Activated T-cell treated with anti-CD3 and anti-CD28 coated beads for 4 hours (primary cell): ENCODE data around the gene TRIM52.
"Not testable (repeated sequence)": the region's sequence is repeated elsewhere in the genome, so short reads cannot be mapped to it uniquely, and the experiment has no call there.

Experiments
- DNase-seq: peaks from one replicate; pipeline ENCODE4 v3.0.0-alpha.2; 2020

Gene TRIM52

DNA sequence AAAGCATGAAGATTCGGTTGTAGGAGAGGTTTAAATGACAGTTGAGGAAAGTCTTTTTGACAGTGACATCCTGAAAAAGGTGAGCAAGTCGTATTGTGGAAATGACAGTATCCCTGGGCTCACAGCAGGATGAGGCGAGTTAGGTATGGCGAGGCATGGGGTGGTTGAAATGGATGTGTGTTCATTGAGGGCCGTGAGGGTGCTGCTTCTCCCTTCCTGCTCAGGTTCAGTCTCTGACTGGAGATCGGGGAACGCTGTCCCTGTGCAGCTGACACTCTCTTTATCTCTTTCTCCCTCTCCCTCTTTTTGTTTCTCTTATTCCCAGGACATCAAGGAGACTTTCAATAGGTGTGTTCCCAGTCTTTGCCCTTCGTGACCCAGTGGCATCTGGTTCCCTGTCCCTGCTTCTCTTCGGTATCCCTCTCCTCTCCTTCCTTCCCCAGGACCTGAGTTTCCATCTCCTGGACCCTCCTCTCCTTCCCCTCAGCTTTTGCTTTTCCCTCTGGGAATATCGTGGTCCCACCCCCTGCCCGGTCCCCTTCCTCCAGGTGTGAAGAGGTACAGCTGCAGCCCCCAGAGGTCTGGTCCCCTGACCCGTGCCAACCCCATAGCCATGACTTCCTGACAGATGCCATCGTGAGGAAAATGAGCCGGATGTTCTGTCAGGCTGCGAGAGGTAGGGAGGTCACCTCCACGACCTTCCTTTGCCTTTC is 27.7 kb downstream of the TRIM52 start:
- DNase-seq, result no peak

DNA sequence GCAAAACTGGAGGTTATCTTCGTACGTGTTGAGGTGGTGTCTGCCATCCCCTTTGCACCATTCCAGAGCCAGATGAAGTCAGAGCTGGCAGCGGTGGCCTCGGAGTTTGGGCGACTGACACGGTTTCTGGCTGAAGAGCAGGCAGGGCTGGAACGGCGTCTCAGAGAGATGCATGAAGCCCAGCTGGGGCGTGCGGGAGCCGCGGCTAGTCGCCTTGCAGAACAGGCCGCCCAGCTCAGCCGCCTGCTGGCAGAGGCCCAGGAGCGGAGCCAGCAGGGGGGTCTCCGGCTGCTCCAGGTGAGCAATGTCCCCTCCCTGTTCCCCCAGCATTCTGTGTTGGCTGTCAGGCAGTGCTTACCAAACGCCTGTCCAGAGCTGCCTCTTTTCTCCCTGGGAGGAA is 28.4 kb downstream of the TRIM52 start:
- DNase-seq, result no peak

DNA sequence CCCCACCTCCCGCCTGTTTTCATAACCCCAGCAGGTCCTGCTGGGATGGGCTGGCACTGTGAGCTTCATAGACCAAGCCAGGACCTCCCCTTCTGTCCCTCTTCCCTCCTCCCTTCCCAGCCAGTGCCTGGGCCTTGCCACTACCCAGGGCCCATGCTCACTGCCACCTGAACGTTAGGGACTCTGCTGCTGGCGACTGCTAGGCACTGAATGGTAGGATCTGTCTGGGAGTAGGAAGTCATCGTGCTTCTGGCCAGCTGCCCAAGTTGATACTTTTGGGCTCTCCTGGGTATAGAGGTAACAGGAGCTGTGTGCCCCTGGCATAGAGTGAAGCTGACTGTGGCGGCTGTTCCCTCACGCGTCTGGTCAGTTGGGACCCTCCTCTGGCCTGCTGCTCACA is 29.5 kb downstream of the TRIM52 start:
- DNase-seq, result no peak

DNA sequence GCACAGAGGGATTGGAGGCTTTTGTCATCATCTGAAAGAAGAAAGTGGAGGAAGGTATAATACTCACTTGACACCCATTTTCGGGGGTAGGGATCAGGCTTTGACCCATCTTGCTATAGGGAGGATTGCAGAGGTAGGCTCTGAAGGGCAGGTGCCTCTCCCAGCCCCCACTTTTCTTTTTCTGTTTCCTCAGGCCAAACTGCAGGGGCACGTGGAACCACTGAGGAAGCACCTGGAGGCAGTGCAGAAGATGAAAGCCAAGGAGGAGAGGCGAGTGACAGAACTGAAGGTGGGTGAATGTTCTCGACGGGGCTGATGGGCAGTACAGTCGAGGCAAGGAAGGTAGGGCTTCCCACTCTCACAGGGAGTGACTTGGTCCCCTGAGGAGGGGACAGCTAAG is 30.4 kb downstream of the TRIM52 start:
- DNase-seq, result no peak

DNA sequence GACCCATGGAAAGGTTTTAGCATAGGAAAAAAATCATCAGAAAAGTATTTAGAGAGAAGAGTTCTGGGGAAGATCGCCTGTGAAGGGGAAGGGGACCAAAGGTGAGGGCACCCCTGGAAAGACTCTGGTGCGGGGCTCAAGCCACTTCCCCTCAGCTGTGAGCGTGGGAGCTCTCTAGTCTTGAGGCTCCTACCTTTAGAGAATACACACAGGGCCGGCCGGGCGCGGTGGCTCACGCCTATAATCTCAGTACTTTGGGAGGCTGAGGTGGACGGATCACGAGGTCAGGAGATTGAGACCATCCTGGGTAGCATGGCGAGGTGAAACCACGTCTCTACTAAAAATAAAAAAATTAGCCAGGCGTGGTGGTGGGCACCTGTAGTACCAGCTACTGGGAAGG is 30.9 kb downstream of the TRIM52 start:
- DNase-seq, result no peak

DNA sequence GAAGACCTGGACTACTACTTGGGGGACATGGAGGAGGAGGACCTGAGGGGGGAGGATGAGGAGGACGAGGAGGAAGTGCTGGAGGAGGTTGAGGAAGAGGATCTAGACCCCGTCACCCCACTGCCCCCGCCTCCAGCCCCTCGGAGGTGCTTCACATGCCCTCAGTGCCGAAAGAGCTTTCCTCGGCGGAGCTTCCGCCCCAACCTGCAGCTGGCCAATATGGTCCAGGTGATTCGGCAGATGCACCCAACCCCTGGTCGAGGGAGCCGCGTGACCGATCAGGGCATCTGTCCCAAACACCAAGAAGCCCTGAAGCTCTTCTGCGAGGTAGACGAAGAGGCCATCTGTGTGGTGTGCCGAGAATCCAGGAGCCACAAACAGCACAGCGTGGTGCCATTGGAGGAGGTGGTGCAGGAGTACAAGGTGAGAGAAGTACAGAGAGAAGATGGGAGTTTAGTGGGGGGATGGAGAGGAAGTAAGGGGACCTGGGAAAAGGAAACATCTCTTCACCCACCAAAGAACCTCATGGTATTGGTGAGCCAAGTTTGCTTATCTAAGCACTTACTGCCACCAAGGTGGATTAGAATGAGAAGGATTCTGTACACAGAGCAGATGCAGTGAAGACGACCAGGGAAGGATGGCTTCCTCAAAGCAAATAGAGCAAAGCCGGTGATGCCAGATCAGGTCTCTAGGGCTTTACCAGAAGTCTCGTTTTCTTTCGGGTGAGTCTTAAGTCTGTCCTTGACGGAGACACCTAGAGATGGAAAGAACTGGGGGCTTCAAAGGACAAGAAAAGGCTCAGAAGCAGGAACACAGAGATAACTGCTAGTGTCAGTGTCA is 36.3 kb downstream of the TRIM52 start:
- DNase-seq, result no peak

DNA sequence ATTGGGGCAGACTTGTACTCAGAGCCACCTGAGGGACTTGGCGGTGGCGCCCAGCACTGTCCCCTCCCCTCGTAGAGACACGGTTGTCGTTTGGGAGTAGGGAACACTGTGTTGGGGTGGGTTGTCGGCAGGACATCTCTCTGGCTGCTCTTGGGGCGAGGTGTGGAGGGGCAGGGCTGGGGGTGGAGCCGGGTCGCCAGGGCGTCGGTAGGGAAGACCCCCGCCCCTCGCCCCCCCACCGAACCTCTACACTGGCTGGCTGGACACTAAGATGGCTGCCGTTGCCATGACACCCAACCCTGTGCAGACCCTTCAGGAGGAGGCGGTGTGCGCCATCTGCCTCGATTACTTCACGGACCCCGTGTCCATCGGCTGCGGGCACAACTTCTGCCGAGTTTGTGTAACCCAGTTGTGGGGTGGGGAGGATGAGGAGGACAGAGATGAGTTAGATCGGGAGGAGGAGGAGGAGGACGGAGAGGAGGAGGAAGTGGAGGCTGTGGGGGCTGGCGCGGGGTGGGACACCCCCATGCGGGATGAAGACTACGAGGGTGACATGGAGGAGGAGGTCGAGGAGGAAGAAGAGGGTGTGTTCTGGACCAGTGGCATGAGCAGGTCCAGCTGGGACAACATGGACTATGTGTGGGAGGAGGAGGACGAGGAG is 37.1 kb downstream of the TRIM52 start:
- no peak for DNase-seq

DNA sequence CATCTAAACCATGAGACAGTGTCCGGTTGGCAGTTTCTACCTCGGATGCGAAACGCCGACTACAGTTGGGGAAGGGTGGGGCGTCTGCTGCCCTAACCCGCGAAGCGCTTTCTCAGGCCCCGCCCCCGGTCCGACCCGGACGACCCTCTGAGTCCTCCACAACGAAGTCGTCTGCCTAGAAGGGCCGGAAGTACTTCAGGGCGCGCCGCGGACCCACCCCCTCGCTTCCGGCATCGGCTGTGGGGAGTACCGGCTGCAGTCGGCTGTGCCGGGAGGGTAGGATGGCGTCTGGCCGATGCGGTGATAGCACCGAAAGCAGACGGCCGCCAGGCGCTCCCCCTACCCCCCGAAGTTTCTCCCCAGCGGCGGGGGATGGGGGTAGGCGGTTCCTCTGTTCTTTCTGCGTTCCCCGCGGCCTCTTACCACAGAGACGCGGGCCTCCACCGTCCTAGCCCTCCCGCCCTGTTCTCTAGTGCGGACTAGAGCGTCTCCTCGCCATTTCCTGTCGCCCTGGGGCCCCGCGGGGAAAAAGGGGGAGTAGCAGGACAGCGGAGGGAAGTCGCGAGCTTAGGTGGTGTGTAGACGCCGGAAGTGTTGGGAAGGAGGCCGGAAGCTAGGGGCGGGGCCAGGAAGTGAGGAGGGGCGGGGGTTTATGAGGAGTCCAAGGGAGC is 37.8 kb downstream of the TRIM52 start, which contains the start of gene TRIM41:
TSS of gene TRIM41 (plus strand) at position 224 of the 671 bp plus-strand sequence. CDS start 719 bp downstream, outside the sequence.
- peak; percentile 93 for DNase-seq

DNA sequence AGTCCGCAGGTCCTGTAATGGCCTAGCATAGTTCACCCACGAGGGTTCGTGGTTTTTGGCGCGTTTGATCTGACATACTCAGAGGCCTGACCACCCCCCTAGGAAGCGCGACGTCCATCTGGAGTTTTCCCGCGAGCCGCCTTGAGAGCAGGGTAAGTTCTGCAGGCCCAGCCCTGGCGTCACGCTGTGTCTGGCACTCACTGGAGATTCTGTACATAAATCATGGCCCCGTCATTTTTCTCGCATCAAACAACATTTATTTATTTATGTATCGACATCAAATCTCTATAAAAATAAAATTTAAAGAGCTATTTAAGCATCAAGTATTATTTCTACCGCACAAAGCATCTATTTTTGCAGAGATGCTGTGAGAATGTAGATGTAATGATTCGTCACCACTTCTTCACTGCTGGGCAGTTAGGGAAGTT is 38.3 kb downstream of the TRIM52 start:
- DNase-seq, result no peak

DNA sequence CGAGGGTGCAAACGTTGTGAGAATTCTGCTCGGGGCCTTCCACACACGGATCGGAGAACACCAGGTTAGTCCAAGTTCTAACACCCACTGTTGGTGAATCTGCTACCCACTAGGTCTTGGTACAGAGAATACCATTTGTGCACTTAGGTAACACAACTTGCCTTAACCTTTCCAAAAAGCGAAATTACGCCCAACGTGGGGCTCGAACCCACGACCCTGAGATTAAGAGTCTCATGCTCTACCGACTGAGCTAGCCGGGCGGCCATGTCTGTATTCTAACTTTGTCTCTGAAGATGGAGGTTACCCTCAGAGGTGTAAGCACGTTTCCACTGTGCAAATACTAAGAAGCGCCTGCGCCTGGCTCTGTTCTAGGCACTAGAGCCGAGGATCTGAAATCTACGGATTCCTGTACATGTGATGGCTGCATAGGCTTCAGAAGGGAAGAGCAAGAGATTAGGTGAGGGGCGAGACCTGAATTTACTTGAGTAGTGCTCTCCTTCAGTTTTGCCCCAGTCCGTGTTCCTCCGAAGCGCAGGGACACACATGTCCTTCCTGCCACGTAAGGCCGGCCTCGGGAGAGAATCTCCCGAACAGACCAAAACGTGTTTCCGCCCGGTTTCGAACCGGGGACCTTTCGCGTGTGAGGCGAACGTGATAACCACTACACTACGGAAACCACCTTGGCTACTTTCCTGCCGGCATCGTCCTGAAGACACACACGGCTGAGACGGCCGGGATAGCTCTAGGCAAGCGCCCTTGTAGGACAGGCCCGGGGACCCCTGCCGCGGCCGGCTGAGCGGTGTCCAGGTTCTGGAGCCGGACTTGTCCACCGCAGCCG is 38.9 kb downstream of the TRIM52 start:
- peak; percentile 99 for DNase-seq

DNA sequence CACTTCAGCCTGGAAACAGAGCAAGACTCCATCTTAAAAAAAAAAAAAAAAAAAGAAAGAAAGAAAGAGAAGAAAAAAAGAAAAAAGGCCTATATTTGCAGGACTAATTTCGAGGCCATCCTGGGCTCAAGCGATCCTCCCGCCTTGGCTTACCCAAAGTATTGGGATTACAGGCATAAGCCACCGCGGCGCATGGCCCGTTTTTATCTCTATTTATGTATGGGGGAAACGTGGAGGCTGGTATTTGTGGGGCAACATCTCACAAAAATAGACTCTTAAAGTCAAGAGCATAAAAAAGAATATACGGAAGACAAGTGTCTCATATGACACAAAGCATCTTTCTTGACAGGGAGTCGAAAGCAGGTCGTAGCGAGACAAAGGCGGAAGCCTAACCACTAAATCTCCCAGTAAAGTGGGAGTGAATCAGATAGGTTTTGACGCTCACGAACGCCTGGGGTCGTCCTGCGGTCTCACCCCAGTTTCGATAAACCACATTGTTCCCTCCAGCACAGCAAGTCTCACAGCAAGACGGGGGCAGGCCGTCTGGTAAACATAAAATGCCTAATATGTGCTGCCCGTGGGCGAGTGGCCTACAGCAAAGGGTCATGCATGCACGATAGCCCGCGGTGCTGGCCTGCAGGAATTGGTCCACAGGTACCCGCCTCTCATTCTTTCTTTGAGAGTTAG is 39.7 kb downstream of the TRIM52 start:
- no peak for DNase-seq

DNA sequence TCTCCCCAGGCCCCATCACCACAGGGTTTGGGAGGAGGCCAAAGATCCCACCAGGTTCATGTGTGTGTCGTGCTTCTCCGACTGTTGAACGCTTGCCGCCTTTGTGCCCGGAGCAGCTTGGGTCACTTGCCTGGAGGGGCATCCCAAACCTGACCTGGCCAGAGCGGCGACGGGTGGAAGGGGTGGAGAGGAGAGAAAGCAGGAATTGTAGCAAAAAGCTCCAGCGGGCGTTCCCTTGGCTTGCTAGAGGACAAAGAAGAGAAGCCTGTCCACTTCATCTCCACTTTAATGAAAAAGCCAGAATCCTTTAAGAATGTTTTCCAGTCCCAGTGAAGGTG is 40.8 kb downstream of the TRIM52 start:
- no peak for DNase-seq

DNA sequence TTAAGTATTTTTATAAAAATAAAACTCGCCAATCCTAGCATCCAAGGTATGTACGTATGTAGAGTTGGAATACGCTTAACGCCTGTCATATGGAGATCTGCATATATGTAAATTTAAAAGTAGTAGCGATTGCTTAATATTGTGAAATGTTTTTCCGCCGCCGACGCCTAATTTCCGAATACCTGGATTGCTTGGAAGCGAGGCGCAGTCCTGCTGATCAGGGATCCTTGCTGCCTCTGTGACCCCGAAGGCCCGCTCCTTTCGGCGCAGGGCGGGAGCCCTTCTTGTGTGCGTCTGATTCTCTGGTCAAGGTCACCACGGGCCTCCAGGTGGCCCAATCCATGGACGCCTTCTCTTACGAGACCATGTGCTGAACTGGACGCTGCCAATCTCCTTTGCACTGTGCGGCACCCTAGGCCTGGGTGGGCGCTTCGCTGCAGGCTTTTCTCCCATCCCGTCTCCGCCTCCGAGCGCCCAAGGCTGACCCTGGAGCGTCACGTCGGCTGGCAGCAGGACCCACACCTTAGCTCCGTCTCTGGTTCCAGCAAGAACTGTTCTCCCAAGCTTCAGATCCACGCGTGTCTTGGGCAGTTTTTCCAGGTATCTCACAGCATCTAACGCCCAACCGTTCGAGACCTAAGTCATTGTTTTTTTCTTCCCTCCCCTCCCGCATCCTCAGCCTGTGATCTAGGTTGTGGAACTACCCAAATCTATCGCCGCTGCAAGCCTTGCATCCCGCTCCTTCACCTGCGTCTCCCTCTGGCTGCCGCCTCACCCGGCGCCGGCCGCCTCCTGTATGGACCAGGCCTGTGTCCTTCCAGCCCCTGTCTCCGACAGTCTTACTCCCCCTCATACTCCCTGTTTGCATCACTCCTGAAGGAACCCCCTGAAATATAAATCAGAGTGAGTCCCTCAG is 41.4 kb downstream of the TRIM52 start:
- DNase-seq, result no peak

DNA sequence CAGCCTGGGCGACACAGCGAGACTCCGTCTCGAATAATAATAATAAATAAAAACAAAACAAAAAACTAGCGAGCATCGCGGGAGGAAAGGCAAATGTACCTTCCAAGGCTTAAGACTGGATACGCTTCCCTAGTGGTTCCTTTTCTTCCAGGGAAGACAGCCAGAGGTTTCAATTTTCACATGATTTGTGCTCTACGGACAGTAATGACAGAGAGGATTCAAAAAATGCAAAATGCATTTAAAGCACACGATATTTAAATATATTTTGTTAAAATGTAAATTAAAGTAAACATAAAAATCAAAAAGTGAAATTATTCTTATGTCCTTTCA is 42.2 kb downstream of the TRIM52 start:
- no peak for DNase-seq

DNA sequence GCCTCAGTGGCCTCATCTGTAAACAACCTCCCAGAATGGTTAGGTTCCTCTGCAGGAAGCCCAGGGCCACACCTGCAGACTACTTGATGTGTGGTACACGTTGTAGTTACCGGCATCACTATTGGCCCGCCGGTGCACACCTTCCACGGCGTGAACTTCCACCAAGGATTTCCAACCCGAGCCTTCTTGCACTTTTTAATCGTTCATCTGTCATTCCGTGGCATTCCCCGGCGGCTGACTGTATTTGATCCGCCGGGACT is 43.2 kb downstream of the TRIM52 start:
- DNase-seq, result no peak

DNA sequence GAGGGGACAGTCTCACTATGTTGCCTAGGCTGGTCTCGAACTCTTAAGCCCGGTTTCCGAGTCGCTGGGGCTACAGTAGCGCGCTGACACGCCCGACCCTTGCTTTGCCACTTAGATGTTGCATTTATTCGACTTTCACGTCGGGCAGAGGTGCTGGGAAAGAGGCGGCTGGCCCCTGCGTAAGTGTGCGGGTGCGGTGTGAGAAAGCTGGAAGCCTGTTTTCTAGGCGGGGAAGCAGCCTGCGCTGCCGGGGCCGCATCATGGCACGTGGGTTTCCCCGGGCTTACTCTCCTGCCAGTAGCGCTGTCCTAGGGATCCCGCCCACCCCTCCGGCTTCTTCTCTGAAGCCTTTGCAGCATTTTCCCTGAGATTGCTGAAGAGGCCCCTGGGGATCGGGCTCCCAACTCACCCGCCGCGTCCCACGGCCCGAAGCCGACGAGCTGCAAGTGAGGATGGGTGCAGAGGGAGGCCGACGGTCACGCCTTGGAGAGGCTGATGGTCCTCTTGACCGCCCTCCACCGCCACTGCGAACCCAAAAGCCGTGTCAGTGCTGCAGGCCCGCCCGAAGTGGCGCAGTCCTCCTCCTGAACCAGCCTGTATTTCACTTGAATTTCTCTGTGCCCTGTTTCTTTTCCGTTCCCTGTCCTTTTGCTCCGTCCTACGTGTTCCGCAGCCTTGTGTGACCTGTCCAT is 43.7 kb downstream of the TRIM52 start:
- DNase-seq, result no peak

DNA sequence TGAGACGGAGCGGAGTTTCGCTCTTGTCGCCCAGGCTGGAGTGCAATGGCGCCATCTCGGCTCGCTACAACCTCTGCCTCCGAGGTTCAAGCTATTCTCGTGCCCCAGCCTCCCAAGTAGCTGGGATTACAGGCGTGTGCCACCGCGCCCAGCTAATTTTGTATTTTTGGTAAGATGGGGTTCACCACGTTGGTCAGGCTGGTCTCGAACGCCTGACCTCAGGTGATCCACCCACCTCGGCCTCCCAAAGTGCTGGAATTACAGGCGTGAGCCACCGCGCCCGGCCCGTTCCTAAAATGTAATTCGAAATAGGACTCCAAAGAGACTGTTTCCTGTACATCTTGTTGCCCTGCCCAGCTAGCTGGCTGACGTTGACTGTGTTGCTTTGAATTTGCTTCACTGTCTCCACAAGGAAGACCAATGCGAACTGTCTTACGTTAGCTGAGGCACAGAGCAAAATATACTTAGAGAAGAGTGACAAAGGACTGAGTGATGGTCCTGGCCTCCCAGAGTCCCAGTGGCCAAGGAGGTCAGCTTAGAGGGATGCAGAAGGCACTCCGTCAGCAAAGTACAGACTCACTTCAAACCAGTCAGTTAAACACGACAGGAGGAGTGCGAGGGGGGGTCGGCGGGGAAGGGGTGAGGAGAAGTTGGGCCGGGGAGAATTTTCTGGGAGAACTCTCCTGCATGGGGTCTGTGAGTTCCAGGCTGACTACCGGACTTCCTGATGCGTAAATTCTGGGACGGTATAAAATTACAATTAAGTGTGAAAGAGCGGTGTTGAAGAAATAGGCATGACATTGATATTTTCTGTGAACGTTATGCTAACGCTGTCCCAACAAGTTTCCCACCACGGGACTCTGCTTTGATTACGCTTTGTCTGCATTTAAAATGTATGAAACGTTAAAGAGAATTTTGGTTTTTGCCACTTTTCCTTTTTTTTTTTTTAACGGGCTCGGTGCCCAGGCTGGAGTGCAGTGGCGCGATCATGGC is 44.6 kb downstream of the TRIM52 start:
- DNase-seq, result no peak

DNA sequence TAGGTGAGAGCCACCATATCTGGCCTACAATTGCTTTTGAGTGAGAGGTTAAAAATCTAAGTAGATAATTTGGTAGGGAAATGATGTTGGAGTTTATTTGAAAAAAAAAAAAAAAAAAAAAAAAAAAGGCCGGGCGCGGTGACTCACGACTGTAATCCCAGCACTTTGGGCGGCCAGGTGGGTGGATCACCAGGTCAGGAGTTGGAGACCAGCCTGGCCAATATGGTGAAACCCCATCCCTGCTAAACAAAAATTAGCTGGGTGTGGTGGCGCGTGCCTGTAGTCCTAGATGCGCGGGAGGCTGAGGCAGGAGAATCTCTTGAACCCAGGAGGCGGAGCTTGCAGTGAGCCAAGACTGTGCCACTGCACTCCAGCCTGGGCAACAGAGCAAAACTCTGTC is 46.7 kb downstream of the TRIM52 start:
- DNase-seq, result not testable (repeated sequence)

DNA sequence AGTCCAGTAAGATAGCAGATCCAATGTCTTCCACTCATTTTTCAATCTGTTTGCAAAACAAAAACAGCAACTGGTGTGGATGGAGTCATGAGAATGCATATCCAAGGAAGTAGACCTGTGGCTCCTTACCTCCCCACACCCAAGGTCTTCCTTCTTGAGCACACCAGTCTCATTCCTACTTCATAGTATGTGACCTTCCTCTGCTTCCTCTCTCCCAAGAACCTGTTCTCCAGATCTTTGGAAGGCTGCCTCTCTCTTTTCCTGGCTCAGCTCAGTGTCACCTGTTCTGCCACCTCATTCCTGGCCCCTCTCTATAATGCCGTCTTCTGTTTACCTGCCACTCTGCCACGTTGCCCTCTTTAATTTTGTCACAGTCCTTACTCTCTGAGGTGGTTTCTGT is 48.0 kb downstream of the TRIM52 start:
- DNase-seq, result no peak
